DND-41 (cell line): Measurements from ENCODE around the gene IVD.

Experiments
- CTCF ChIP-seq: IDR thresholded peaks from 2 replicates; pipeline ENCODE4 v1.5.1; 2012; ENCODE audit warnings: borderline replicate concordance, low read length, moderate library complexity, mild to moderate bottlenecking; ENCODE audit not compliant: poor library complexity, severe bottlenecking; ENCODE audit errors: extremely low read depth
- EZH2 ChIP-seq: IDR thresholded peaks from 3 replicates; pipeline ENCODE4 v1.6.1; 2012; ENCODE audit warnings: borderline replicate concordance, low read depth, mild to moderate bottlenecking, moderate library complexity, low read length, inconsistent platforms; ENCODE audit not compliant: severe bottlenecking

GRCh38 chr15:40409366-40409765 lies 3.8 kb downstream of the IVD start:
- TF ChIP-seq CTCF (no peak), EZH2 (no peak)
